CD4-positive, CD25-positive, alpha-beta regulatory T cell (primary cell): ENCODE results near the gene FAM98A. TPM values are rescaled to one million over a fixed set of nuclear protein-coding genes. Genes with fewer than 3 reads are reported as not detected.

Experiments used
- ATAC-seq, 2 donors: fragments of 150-1000 bp; cut with Tn5 transposase; one replicate each; pipeline ENCODE4 v1.10.0; 2021; ENCODE audit warnings: low read depth in 2 of 2, moderate number of reproducible peaks in 2 of 2, moderate library complexity in 1 of 2
- DNase-seq, 3 donors: peaks; one replicate each; pipeline versions ENCODE4 v3.0.0 to v3.0.0-alpha.2; 2012 to 2022; ENCODE audit warnings: mixed read lengths in 1 of 3
- H3K27ac ChIP-seq: one replicate; pipeline ENCODE4 v1.7.0; 2013; ENCODE audit warnings: mild to moderate bottlenecking, low read length; ENCODE audit not compliant: insufficient read depth, poor library complexity, severe bottlenecking
- H3K27me3 ChIP-seq: one replicate; pipeline ENCODE4 v1.7.0; 2013; ENCODE audit warnings: low read length; ENCODE audit not compliant: control insufficient read depth, insufficient read depth
- H3K36me3 ChIP-seq: one replicate; pipeline ENCODE4 v1.7.0; 2013; ENCODE audit warnings: mild to moderate bottlenecking, low read length, moderate library complexity; ENCODE audit not compliant: control insufficient read depth, insufficient read depth
- H3K4me1 ChIP-seq: 2 replicates; pipeline ENCODE4 v1.7.0; 2013; ENCODE audit warnings: mild to moderate bottlenecking, low read length; ENCODE audit not compliant: insufficient read depth, control insufficient read depth, poor library complexity, severe bottlenecking
- H3K4me3 ChIP-seq: one replicate; pipeline ENCODE4 v1.7.0; 2013; ENCODE audit warnings: low read depth, mild to moderate bottlenecking, low read length, moderate library complexity
- H3K9me3 ChIP-seq, 2 experiments: 1 replicate in 1 of 2; 2 replicates in 1 of 2; pipeline ENCODE4 v1.7.0; 2013; ENCODE audit warnings: low read length in 2 of 2, mild to moderate bottlenecking in 1 of 2, moderate library complexity in 1 of 2; ENCODE audit not compliant: control insufficient read depth in 2 of 2
- H3K27ac Mint-ChIP-seq, 3 donors: one replicate each; pipeline ENCODE4 v1.8.0; 2020 to 2022; ENCODE audit warnings: mild to moderate bottlenecking in 3 of 3, mixed read lengths in 3 of 3, moderate library complexity in 2 of 3
- H3K27me3 Mint-ChIP-seq: one replicate; pipeline ENCODE4 v1.8.0; 2022; ENCODE audit warnings: mild to moderate bottlenecking, mixed read lengths
- H3K36me3 Mint-ChIP-seq: one replicate; pipeline ENCODE4 v1.8.0; 2020; ENCODE audit warnings: mixed read lengths
- H3K4me1 Mint-ChIP-seq, 4 donors: one replicate each; pipeline ENCODE4 v1.8.0; 2020 to 2022; ENCODE audit warnings: mixed read lengths in 4 of 4, mild to moderate bottlenecking in 1 of 4
- H3K4me3 Mint-ChIP-seq, 4 donors: one replicate each; pipeline ENCODE4 v1.8.0; 2020 to 2022; ENCODE audit warnings: mild to moderate bottlenecking in 4 of 4, mixed read lengths in 4 of 4, moderate library complexity in 3 of 4
- H3K9me3 Mint-ChIP-seq, 7 donors: one replicate each; pipeline ENCODE4 v1.8.0; 2020 to 2022; ENCODE audit warnings: mixed read lengths in 7 of 7, mild to moderate bottlenecking in 3 of 7, moderate library complexity in 2 of 7
- polyA plus RNA-seq, 4 donors: library from polyadenylated mRNA; unstranded; fragments of 300-500 nt; fragmentation: Illumina TruSeq; gene quantifications; one replicate each; pipeline ENCODE4 v1.2.3, GENCODE V29; 2021
- total RNA-seq: library from RNA; stranded (reverse); gene quantifications from one replicate; pipeline ENCODE4 v1.2.3, GENCODE V29; 2022

The FAM98A gene
- total and polyA plus RNA-seq, 5 donors from 2014 or later, result 14.8 to 29.0 (median 19.5) TPM

- Mint-ChIP-seq H3K27ac (no peak overlapping the region), H3K36me3 (no peaks in the 10 kb centered on the region), H3K4me3 (no peak overlapping the region), H3K9me3 (no peaks in the 10 kb centered on the region), H3K27me3 (peaks cover 10% of the 10 kb centered on the region), H3K4me1 (no peaks in the 10 kb centered on the region)
- Histone ChIP-seq H3K27ac (no peak overlapping the region), H3K27me3 (no peaks in the 10 kb centered on the region), H3K4me3 (no peak overlapping the region), H3K36me3 (no peaks in the 10 kb centered on the region), H3K9me3 (no peaks in the 10 kb centered on the region), H3K4me1 (no peaks in the 10 kb centered on the region)
- DNase-seq (no peak), ATAC-seq (no peak)
These were observed 7.5 kb upstream of the FAM98A start for GRCh38 chr2:33606622-33607021.

- H3K4me1 Mint-ChIP-seq, result no peaks in the 10 kb centered on the region
- no peak overlapping the region for H3K27ac Mint-ChIP-seq
- H3K27me3 Mint-ChIP-seq, result peaks cover 10% of the 10 kb centered on the region
- DNase-seq (no peak), ATAC-seq (no peak)
- Histone ChIP-seq H3K27me3 (no peaks in the 10 kb centered on the region), H3K4me3 (no peak overlapping the region), H3K27ac (no peak overlapping the region), H3K9me3 (no peaks in the 10 kb centered on the region), H3K36me3 (no peaks in the 10 kb centered on the region), H3K4me1 (no peaks in the 10 kb centered on the region)
- H3K9me3 Mint-ChIP-seq, result no peaks in the 10 kb centered on the region
- no peaks in the 10 kb centered on the region for H3K36me3 Mint-ChIP-seq
- H3K4me3 Mint-ChIP-seq, result no peak overlapping the region
These were observed 7.0 kb upstream of the FAM98A start for GRCh38 chr2:33606100-33606499.

GRCh38 chr2:33605056-33605455 lies 6.0 kb upstream of the FAM98A start:
- H3K9me3 Mint-ChIP-seq, result no peaks in the 10 kb centered on the region
- no peaks in the 10 kb centered on the region for H3K36me3 ChIP-seq
- H3K27ac ChIP-seq, result no peak overlapping the region
- no peak overlapping the region for H3K4me3 ChIP-seq
- peaks cover under 1% of the 10 kb centered on the region for H3K4me1 ChIP-seq
- no peaks in the 10 kb centered on the region for H3K36me3 Mint-ChIP-seq
- no peak overlapping the region for H3K27ac Mint-ChIP-seq
- peaks cover 0 to 3% (median under 1%) of the 10 kb centered on the region in 4 donors for H3K4me1 Mint-ChIP-seq
- peaks cover 10% of the 10 kb centered on the region for H3K27me3 Mint-ChIP-seq
- no peaks in the 10 kb centered on the region for H3K9me3 ChIP-seq
- no peak for ATAC-seq
- no peaks in the 10 kb centered on the region for H3K27me3 ChIP-seq
- peak overlapping the region in 1 of 4 donors; percentile 23 for H3K4me3 Mint-ChIP-seq
- DNase-seq, result no peak

- ATAC-seq (no peak), DNase-seq (no peak)
- peaks cover 4 to 17% (median 6%) of the 10 kb centered on the region in 4 donors for H3K4me1 Mint-ChIP-seq
- Histone ChIP-seq H3K36me3 (no peaks in the 10 kb centered on the region), H3K27ac (no peak overlapping the region), H3K27me3 (no peaks in the 10 kb centered on the region), H3K4me3 (no peak overlapping the region), H3K4me1 (peaks cover 7% of the 10 kb centered on the region), H3K9me3 (no peaks in the 10 kb centered on the region)
- no peaks in the 10 kb centered on the region for H3K36me3 Mint-ChIP-seq
- H3K27me3 Mint-ChIP-seq, result peaks cover 11% of the 10 kb centered on the region
- H3K27ac Mint-ChIP-seq, result no peak overlapping the region
- peak overlapping the region in 1 of 4 donors; percentile 50 for H3K4me3 Mint-ChIP-seq
- no peaks in the 10 kb centered on the region for H3K9me3 Mint-ChIP-seq
These were observed 4.3 kb upstream of the FAM98A start for GRCh38 chr2:33603416-33603815.

- ATAC-seq (no peak), DNase-seq (no peak)
- Histone ChIP-seq H3K36me3 (no peaks in the 10 kb centered on the region), H3K27me3 (no peaks in the 10 kb centered on the region), H3K9me3 (no peaks in the 10 kb centered on the region), H3K27ac (no peak overlapping the region), H3K4me1 (peaks cover 18% of the 10 kb centered on the region), H3K4me3 (no peak overlapping the region)
- Mint-ChIP-seq H3K36me3 (no peaks in the 10 kb centered on the region), H3K27ac (peak overlapping the region in 1 of 3 donors; percentile 15), H3K4me1 (peaks cover 7 to 28% (median 13%) of the 10 kb centered on the region in 4 donors), H3K4me3 (peak overlapping the region in 2 of 4 donors; percentile 39 to 47), H3K27me3 (peaks cover 11% of the 10 kb centered on the region), H3K9me3 (no peaks in the 10 kb centered on the region)
These were observed 3.2 kb upstream of the FAM98A start for GRCh38 chr2:33602201-33602830.

GRCh38 chr2:33599943-33600192 lies 769 bp upstream of the FAM98A start:
- Histone ChIP-seq H3K4me1 (peaks cover 30% of the 10 kb centered on the region), H3K27me3 (no peaks in the 10 kb centered on the region), H3K4me3 (peak overlapping the region; percentile 91), H3K36me3 (no peaks in the 10 kb centered on the region), H3K27ac (peak overlapping the region; percentile 83), H3K9me3 (no peaks in the 10 kb centered on the region)
- Mint-ChIP-seq H3K27ac (peak overlapping the region; percentile 87 to 97 (median 95)), H3K36me3 (peaks cover 3% of the 10 kb centered on the region), H3K4me1 (peaks cover 16 to 41% (median 21%) of the 10 kb centered on the region in 4 donors), H3K4me3 (peak overlapping the region; percentile 95 to 100 (median 98)), H3K27me3 (peaks cover 6% of the 10 kb centered on the region), H3K9me3 (no peaks in the 10 kb centered on the region)
- ATAC-seq (no peak), DNase-seq (no peak)

- Histone ChIP-seq H3K4me3 (peak overlapping the region; percentile 91), H3K27ac (peak overlapping the region; percentile 83), H3K4me1 (peaks cover 30% of the 10 kb centered on the region), H3K36me3 (peaks cover 8% of the 10 kb centered on the region), H3K9me3 (no peaks in the 10 kb centered on the region), H3K27me3 (no peaks in the 10 kb centered on the region)
- DNase-seq (peak; percentile 17 to 61 (median 38)), ATAC-seq (no peak)
- peak overlapping the region; percentile 95 to 100 (median 98) for H3K4me3 Mint-ChIP-seq
- H3K27me3 Mint-ChIP-seq, result peaks cover 6% of the 10 kb centered on the region
- H3K9me3 Mint-ChIP-seq, result no peaks in the 10 kb centered on the region
- H3K4me1 Mint-ChIP-seq, result peaks cover 16 to 47% (median 28%) of the 10 kb centered on the region in 4 donors
- peaks cover 10% of the 10 kb centered on the region for H3K36me3 Mint-ChIP-seq
- peak overlapping the region; percentile 87 to 97 (median 95) for H3K27ac Mint-ChIP-seq
These were observed 431 bp downstream of the FAM98A start for GRCh38 chr2:33598561-33599174.

GRCh38 chr2:33597026-33597425 lies 2.1 kb downstream of the FAM98A start:
- DNase-seq (no peak), ATAC-seq (no peak)

More at GRCh38 chr2:33597026-33597425, 2.1 kb downstream of the FAM98A start:
- Histone ChIP-seq H3K36me3 (peaks cover 24% of the 10 kb centered on the region), H3K27me3 (no peaks in the 10 kb centered on the region), H3K4me3 (peak overlapping the region; percentile 91), H3K4me1 (peaks cover 30% of the 10 kb centered on the region), H3K27ac (no peak overlapping the region), H3K9me3 (no peaks in the 10 kb centered on the region)
- peaks cover 16 to 59% (median 32%) of the 10 kb centered on the region in 4 donors for H3K4me1 Mint-ChIP-seq
- H3K36me3 Mint-ChIP-seq, result peaks cover 17% of the 10 kb centered on the region
- peak overlapping the region in 3 of 4 donors; percentile 61 to 95 (median 63) for H3K4me3 Mint-ChIP-seq
- H3K27me3 Mint-ChIP-seq, result peaks cover 6% of the 10 kb centered on the region
- H3K9me3 Mint-ChIP-seq, result no peaks in the 10 kb centered on the region
- peak overlapping the region in 2 of 3 donors; percentile 48 to 51 for H3K27ac Mint-ChIP-seq
